Stimulated activated CD4-positive, alpha-beta T cell treated with anti-CD3 and anti-CD28 coated beads, Interleukin-4, amount 100 ng/mL, for 1 hour (primary cell): ENCODE data around the gene GOLT1A.
"Not testable (repeated sequence)": the region's sequence is repeated elsewhere in the genome, so short reads cannot be mapped to it uniquely, and the experiment has no call there.

Source experiments
- DNase-seq: peaks from one replicate; pipeline ENCODE4 v3.0.0-alpha.2; 2020

The GOLT1A gene

DNA sequence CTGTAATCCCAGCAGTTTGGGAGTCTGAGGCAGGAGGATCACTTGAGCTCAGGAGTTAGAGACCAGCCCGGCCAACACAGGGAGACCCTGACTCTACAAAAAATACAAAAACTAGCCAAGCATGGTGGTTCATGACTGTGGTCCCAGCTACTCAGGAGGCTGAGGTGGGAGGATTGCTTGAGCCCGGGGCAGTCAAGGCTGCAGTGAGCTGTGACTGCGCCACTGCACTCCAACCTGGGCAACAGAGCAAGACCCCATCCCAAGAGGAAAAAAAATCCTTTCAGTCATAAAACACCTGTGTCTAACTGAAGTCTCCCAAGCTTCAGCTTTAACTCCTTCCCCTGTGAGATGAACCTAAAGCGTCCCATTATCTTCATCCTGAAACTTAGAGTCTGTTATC lies 33.1 kb upstream of the GOLT1A start:
- DNase-seq, result no peak

DNA sequence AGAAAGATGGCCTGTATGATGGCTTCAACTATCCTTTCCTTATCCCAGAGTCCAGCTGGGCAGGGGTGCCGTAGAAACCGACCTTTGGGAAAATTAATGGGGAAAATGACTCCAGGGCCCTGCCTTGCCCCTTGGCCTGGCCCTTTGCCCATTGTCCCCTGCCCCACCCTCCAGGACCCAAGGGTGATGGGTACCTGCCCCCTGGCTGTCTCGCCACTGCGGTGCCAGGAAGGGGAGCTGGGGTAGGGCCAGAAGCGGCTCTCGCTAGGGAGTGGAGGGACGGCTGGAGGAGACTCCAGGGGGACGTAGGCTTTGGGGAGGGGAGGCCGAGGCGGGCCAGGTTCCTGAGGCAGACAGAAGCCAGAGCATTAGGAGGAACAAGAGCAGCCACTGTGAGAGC lies 29.1 kb upstream of the GOLT1A start:
- DNase-seq, result no peak

DNA sequence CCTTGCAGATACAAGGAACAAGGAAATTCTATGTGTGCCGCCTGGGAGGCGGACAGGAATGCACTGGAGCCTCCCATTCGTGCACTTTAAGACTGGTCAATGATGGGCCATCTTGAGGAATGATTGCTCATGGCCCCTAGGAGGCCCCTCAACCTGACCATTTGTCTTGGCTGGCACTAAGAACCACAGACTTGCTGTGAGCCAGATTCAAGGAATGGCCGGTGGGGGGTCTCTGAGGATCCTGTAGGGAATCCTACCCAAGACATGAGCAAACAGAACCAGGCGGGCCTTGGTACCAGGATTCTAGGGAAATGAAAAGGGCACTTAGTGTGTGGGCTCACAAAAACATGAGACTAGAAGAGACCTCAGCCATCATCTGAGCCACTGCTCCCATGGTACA lies 28.1 kb upstream of the GOLT1A start:
- DNase-seq, result no peak

DNA sequence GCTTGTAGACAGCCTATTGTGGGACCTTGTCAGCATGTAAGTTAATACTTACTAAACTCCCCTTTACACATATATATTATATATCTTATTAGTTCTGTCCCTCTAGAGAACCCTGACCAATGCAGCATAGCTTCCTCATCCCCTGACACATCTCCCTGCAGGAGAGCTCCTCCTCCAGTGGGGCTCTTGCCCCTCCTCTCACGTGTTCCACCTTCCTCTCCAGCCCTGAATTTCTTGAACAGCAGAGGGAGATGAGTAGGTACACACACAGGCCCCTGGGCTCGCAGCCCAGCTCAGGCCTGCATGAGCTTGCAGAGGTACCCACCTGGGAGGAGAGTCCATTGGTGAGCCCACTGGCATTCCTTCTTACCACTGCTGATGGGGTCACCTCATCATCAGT lies 27.3 kb upstream of the GOLT1A start:
- no peak for DNase-seq

DNA sequence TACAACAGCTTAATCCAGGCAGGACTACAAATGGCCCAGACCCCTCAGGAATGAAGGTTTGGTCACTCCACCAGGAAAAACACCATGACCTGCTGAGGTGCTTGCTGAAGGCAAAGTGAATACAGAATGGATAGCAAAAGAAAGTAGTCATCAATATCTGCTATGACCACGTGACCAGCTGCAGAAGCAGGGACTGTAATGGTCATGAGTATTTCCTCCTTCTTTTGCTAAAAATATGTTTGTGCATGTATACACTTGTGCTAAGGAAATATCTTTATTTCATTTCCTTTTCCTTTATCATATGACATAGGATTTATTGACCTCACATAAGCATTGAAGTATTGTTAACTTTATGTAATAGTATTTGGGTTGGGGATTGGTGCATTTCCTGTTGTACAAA lies 26.4 kb upstream of the GOLT1A start:
- no peak for DNase-seq

DNA sequence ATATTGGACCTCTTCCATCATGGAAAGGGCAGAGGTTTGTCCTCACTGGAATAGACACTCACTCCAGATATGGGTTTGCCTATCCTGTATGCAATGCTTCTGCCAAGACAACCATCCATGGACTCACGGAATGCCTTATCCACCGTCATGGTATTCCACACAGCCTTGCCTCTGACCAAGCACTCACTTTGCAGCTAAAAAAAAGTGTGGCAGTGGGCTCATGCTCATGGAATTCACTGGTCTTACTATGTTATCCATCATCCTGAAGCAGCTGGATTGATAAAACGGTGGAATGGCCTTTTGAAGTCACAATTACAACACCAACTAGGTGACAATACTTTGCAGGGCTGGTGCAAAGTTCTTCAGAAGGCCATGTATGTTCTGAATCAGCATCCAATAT lies 25.6 kb upstream of the GOLT1A start:
- DNase-seq, result not testable (repeated sequence)

DNA sequence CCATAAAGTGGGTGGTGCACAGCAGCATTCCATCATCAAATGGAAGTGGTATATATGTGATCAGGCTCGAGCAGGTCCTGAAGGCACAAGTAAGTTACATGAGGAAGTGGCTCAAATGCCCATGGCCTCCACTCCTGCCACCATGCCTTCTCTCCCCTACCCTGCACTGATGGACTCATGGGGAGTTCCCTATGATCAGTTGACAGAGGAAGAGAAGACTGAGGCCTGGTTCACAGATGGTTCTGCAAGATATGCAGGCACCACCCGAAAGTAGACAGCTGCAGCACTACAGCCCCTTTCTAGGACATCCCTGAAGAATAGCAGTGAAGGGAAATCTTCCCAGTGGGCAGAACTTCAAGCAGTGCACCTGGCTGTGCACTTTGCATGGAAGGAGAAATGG lies 24.7 kb upstream of the GOLT1A start:
- DNase-seq, result not testable (repeated sequence)

DNA sequence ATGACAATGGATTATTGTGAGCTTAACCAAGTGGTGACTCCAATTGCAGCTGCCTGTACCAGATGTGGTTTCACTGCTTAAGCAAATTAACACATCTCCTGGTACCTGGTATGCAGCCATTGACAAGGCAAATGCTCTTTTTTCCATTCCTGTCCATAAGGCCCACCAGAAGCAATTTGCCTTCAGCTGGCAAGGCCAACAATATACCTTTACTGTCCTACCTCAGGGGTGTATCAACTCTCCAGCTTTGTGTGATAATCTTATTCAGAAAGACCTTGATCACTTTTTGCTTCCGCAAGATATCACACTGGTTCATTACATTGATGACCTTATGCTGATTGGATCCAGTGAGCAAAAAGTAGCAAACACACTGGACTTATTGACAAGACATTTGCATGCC lies 23.7 kb upstream of the GOLT1A start:
- not testable (repeated sequence) for DNase-seq

DNA sequence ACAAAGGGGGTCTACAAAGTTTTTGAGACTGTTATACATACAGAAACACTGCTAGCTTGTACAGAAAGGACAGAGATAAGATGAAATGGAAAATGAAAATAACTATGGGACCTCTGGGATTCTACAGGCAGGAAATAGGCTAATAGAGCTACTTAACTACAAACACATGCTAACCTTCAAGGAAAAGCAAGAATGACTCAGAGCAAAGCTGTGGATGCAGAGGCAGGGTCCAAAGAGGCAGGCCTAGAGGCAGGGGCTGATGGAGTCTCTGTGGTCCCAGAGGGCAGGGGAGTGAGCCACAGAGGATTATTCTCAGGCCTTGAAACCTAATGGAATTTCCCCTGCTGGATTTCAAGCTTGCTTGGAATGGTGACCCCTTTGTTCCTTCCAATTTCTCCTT lies 18.7 kb upstream of the GOLT1A start:
- DNase-seq, result no peak

DNA sequence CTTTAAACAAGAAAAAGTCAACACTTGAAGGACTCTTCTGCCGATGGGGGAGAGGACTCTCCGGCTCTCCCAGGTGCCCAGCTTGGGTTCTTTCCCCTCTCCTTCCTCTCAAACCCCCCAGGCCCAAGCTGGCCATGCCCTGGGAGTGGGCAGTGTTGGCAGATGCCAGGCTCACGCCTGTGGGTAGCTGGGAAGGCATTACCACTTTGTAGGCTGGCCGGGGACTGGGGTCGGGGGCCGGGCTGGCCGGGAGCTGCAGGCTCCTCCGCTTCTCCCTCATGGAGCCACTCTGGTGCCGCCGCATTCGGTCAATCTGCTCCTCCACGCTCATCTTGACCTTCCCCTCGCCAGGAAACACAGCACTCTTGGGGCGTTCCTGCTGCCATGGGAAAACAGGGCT lies 16.4 kb upstream of the GOLT1A start:
- no peak for DNase-seq

DNA sequence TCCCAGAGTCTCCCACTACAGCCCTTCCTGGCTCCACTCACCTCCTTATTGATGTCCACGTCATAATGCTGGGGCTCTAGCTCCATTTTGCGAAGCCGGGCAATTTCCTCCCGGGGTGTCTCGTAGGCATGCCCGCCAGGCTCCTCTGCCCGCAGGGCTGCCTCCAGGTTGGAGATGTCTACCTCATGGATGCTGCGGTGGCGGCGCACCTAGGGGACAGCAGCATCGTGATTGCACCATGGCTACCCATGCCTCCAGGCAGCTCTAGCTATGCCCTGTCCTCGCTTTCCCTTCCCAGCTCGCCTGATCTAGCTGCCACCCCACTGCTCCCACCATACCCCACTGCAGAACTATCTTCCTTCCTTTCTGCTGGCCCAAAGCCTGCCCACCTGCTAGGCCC lies 15.1 kb upstream of the GOLT1A start:
- DNase-seq, result no peak

DNA sequence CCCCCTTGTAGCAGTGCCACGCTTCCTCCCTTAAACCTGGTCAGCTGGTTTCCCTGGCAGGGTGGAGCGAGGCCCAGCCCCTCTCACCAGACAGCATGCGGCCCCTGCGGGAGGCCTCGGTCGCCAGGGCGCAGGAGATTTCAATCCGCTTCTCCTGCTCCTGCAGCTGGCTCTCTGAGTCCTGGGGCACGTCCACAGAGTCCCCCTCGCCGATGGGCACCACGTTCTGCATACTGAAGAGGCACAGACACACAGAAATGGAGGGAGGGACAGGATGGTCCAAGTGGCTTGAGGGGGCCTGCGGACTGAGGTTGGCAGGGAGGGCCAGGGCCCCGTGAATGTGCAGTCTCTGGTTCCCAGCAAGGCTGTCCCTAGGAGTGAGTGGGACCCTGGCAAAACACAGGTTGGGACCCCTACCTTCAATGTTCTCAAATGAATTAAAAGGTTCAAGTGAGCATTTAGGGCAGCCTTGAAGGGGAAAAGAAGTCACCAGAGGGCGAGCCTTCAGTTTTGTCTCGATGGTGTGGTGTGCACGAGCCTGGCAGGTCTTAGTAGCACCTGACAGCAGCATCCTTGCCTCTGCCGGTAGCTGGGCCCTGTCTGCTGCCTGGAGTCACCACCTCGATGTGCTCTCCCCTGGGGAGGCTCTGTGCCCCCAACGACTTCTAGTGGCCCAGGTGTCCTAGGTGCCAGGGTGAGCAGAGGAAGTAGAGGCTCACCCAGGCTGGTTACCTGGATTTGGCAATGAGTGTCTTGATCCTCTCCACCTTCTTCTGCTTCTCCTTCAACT lies 14.4 kb upstream of the GOLT1A start:
- DNase-seq, result no peak

DNA sequence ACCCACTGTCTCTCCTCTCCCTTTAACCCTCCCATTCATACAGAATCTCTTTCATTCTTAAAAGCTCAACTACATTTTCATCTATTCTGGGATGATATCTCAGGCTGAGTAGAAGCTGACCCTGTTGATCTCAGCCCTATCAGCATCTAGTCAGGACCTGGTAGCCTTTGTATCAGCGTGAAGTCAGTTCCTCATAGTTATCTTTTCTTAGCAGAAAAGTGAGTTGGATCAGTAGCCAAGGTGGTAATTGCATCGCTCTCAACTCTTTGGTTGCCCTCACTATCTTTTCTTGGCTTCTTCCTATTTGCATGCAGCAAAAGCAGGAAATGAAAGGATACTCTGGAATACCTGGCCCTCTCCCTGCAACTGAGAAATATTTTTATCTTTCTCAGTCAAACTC lies 13.6 kb upstream of the GOLT1A start:
- DNase-seq, result no peak

DNA sequence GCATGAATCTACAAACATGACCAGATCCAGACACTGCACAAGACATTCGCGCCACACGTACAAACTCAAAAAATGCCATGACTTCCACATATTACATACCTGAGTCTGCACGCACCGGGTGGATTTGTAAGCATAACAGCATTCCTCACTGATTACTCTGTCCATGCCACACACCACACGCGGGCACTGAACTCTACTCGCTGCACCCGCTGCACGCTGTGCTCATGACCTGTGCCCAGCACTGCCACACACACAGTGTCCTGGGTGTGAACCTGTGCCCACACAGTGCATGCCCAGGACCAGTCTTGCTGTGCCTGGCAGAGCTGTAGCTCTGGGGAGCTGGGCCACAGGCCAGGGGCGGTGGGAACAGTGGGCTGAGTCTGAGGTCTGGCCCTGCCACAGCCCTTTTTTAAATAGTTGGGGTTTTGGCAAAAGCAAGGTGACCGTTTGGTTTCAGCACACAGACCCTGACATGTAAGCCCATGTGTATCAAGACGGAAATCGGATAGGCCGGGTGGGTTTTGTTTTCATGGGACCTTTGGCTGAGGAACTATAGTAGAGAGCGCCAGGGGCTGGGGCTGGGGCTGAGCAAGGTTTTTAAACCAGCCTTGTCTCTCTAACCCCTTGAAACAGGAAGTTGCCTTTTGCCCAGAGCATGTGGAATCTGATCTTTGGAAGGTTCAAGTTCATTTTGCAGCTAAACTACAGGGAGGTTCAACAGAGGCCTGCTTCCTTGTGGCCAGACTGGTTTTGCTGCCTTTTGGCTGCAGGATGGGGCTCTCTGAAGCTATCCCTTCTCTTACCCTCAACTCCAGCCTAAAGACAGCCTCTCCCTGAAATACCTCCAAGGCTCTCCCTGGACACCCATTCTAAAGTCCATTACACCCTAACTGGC lies 12.3 kb upstream of the GOLT1A start:
- no peak for DNase-seq

DNA sequence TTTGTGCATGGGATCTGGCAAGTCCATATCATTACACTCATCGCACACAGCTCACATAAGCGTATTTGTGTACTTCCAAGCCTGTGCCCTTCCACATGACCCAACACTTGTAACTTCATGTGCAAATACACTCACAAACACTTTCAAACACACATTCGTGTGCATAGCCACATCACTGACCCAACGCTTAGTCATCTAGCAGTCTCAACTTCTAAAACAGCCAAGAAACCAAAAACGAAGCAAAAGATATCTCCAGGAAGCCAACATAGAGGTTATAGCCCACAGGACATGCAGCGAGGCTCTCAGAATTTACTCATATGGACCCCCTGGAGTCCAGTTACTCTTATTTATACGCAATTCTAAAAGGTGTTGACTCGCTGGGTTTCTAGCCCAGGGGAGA lies 10.9 kb upstream of the GOLT1A start:
- DNase-seq, result no peak

DNA sequence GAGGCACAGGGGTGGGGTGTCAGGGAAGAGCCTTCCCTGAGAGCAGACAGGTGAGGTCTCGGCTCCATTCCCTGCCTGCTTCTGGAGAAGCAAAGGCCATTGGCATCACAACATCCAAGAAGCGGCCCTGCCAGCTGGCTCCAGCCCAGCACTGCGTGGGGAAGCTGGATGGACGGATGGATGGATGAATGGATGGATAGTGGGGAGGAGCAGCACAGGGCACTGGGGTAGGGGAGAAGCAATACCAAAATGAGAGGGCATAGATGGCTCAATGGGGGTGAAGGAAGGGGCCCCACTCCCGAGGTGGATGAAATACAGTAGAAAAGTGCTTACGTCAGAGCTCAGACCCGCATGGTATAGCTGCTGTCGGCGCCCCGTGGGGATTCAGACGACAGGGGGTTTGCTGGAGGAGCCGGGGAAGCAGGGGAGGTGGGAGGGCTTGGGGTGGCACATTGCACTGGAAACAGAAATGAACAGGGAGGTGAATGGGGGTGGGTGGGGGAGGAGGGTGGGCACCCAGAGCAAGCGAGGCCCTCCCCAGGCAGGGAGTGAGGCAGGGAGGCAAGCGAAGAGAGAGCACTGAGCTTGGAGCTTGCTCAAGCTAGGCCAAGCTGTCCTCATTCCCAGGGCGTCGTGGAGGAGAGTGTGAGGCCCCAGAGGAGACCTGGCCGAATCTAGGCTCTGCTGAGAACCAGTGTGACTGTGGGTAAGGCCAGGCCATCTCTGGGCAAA lies 9.5 kb upstream of the GOLT1A start:
- no peak for DNase-seq

DNA sequence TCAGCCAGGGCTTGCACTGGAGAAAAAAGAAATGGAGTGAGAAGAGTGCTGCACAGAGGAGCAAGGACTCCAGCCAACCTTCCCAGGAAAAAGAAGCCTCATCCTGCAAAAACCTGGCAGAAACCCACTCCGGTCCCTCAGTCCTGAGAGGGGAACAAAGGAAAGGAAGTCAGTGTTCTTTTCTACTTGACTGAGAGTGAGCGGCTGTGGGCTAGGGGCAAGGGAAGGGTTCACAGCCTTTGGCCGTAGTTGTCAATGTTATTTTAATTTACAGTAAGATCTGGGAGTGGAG lies 8.9 kb upstream of the GOLT1A start:
- DNase-seq, result no peak

DNA sequence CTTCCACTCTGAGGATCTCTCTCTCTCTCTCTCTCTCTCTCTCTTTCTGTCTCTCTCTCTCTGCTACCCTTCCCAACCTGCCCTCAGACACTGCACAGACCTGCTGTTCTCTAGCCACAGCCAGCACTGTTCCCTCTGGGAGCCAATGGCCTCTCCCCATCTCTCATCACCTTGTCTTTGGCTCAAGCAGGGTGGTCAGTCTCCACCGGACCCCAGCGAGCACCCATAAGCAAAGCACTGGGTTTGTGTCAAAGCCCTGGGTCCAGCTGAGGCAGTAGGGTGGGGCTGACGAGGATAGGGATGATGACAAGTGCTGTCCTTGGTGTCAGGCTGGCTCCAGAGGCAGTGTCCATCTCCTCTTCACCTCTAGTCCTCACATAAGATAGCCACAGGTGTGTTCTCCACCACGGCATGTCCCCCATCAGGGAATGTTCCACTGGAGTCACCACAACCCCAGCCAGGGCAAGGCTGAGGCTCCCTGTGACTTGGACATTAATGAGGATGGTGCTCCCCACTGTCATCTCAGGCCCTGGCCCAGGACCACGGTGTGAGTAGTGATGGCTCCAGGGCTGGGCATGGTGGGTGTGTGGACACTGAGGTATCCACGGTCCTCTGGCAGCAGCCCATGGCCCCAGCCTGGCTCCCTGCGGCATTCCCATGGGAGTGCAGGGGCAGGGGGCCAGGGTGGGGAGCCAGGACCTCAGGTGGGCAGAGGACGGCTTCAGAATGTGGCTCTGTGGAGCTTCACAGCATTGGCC lies 8.4 kb upstream of the GOLT1A start:
- no peak for DNase-seq

DNA sequence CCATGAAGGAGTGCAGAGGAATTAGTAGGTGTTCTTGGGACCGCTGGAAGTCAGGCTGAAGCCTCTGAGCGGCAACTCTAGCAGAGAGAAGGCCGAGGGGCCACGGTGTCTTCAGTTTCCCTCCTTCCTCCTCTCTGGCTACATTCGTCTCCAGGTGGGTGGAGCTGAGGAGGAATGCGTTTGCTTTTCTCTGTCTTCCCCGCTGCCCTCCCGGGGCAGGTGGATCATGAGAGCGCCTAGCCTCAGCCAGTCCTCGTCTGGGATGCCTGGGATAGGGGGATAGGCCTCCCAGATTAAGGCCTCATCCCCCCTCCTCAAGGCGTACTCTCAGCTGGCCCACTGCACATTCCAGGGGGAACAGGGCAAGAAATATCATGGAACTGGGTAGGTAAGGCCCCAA lies 7.5 kb upstream of the GOLT1A start:
- DNase-seq, result no peak

DNA sequence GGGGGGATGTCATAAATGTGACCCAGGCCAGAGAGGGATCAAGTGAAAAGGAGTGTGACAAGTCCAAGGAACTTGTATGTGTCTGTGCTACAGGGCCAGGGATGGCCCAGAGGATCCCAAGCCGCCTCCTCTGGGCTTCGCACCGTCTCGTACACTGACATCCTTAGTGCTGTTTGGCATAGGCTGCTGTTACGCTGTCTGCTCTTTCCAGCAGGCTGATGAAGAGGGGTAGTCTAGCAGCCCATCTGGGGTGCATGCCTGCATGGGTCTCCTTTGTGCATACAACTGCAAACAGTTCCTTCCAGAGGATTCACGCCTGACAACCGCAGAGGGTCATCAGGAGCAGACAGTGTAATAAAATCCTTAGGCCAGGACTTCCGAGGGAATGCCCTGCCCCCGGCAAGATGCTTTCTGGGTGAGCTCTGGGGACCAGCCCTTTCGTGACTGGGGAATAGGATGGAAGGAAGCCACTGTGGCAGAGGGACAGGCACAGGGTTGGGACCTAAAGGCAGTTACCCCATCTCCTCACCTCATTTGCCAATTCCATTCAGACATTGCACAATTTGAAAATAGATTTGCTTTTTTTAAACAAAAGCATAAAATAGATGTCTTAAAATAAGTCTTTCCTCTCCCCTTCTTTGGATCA lies 6.3 kb upstream of the GOLT1A start:
- DNase-seq, result no peak

DNA sequence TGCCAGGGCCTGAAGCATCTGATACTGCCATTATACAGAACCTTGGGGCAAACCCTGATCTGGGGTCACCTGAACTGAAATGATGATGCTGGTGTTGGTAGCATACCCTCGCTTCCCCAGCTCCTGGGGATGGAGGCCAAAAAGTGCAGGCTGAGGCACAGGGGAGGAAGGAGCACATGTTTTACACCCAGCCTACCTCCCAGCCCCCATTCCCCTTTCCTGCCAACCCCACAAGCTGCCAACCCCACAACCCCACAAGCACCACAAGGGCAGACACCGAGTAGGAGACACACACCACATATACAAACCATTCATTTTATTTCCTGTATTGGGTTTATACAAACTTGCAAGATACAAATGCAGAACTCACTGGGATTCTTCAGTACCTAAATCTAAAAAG lies 4.8 kb upstream of the GOLT1A start:
- no peak for DNase-seq

DNA sequence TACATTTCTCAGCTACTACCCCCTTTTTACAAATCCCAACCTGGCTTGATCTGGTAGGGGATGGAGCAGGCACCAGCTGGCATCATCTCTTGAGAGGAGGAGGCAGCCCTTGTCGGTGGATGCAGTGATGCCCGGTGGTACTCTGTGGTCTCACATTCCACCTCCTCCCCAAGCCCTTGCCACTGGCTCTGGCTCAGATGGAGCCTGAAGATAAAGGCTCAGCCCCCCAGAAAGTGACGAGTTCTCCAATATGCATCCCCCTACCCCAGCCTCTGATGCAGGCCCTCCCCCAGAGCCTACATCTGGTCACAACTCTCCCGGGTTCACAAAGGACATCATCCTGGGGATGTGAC lies 3.8 kb upstream of the GOLT1A start:
- no peak for DNase-seq
